A673 (cell line): ENCODE results near the gene KCTD5. TPM values are rescaled to one million over a fixed set of nuclear protein-coding genes. Genes with fewer than 3 reads are reported as not detected.

Experiments used
- BruUV-seq: library from RNA; stranded (reverse); fragments of 400-500 nt; replicated peaks from 2 replicates; lab custom pipeline; 2021; lab: Mats Ljungman, UMichigan
- CTCF ChIA-PET: fragments of 300-600 bp; sonication (Branson Sonifier 250); formaldehyde crosslinking; loops from one replicate; lab custom pipeline; 2022; ENCODE audit warnings: antibody characterized with exemption; lab: Charles Lee
- POLR2A ChIA-PET: fragments of 300-600 bp; sonication (Branson Sonifier 250); formaldehyde crosslinking; loops from one replicate; lab custom pipeline; 2022; ENCODE audit warnings: antibody characterized with exemption; ENCODE audit not compliant: low non-redundant PET; lab: Charles Lee
- DNase-seq: peaks from one replicate; pipeline ENCODE4 v3.0.0-alpha.2; 2015; ENCODE audit warnings: low spot score
- H3K27ac ChIP-seq: fragments of 200-600 bp; sonication (generic); 2 replicates; pipeline ENCODE4 v1.5.1; 2016; ENCODE audit warnings: mixed run types, low read depth, mild to moderate bottlenecking, mixed read lengths, antibody characterized with exemption, low read length; ENCODE audit not compliant: poor library complexity, severe bottlenecking
- H3K27me3 ChIP-seq: fragments of 200-600 bp; sonication (generic); replicated peaks from 2 replicates; pipeline ENCODE4 v1.6.1; 2017; ENCODE audit warnings: mixed run types, low read depth, mild to moderate bottlenecking, mixed read lengths, antibody characterized with exemption, low read length; ENCODE audit not compliant: insufficient read depth, poor library complexity
- H3K36me3 ChIP-seq: fragments of 200-600 bp; sonication (generic); 2 replicates; pipeline ENCODE4 v1.6.1; 2016; ENCODE audit warnings: mixed run types, mild to moderate bottlenecking, mixed read lengths, antibody characterized with exemption, low read length; ENCODE audit not compliant: insufficient read depth, poor library complexity, severe bottlenecking
- H3K4me1 ChIP-seq: fragments of 200-600 bp; sonication (generic); 2 replicates; pipeline ENCODE4 v1.6.1; 2017; ENCODE audit warnings: mixed run types, mild to moderate bottlenecking, mixed read lengths, antibody characterized with exemption, low read length; ENCODE audit not compliant: insufficient read depth, poor library complexity, severe bottlenecking
- H3K4me3 ChIP-seq: fragments of 200-600 bp; sonication (generic); 2 replicates; pipeline ENCODE4 v1.5.1; 2016; ENCODE audit warnings: low read depth, mixed run types, mild to moderate bottlenecking, mixed read lengths, low read length; ENCODE audit not compliant: poor library complexity, severe bottlenecking
- H3K9me3 ChIP-seq: fragments of 200-600 bp; sonication (generic); 2 replicates; pipeline ENCODE4 v1.6.1; 2016; ENCODE audit warnings: mixed run types, low read depth, mild to moderate bottlenecking, mixed read lengths, antibody characterized with exemption, low read length; ENCODE audit not compliant: poor library complexity, severe bottlenecking
- EZH2 ChIP-seq: fragments of 200-600 bp; sonication (generic); IDR thresholded peaks from 2 replicates; pipeline ENCODE4 v1.6.1; 2017; ENCODE audit warnings: borderline replicate concordance, low read depth, mild to moderate bottlenecking, mixed read lengths, antibody characterized with exemption, low read length; ENCODE audit not compliant: poor library complexity, severe bottlenecking
- intact Hi-C: fragments of 100-400 bp; cut with micrococcal nuclease; formaldehyde crosslinking; loops from one replicate; pipeline ENCODE4 v1.10.0; 2022; ENCODE audit not compliant: unreplicated experiment
- total RNA-seq: library from RNA; stranded (reverse); gene quantifications from 2 replicates; pipeline ENCODE4 v1.2.3, GENCODE V29; 2021
- TF ChIP-seq, protein P1 (sequence below): fragments of 300-800, 200-600 bp; sonication (generic); conservative IDR thresholded peaks from 2 replicates; pipeline ENCODE4 v1.5.1; 2017; ENCODE audit warnings: low read depth, mild to moderate bottlenecking, antibody characterized with exemption, low read length, moderate library complexity, mixed read lengths

The KCTD5 gene
- total RNA-seq, 1 experiment from 2014 or later = 35.6 TPM

- no TSS peak for BruUV-seq
- H3K27ac ChIP-seq = no peak overlapping the region
- intact Hi-C loops = no loop called here
- no peak for DNase-seq
- ChIA-PET CTCF (no interaction called here), POLR2A (no interaction called here)
- H3K4me3 ChIP-seq = no peak overlapping the region
- no peaks in the 10 kb centered on the region for H3K27me3 ChIP-seq
- H3K4me1 ChIP-seq = no peaks in the 10 kb centered on the region
- TF ChIP-seq, protein P1, sequence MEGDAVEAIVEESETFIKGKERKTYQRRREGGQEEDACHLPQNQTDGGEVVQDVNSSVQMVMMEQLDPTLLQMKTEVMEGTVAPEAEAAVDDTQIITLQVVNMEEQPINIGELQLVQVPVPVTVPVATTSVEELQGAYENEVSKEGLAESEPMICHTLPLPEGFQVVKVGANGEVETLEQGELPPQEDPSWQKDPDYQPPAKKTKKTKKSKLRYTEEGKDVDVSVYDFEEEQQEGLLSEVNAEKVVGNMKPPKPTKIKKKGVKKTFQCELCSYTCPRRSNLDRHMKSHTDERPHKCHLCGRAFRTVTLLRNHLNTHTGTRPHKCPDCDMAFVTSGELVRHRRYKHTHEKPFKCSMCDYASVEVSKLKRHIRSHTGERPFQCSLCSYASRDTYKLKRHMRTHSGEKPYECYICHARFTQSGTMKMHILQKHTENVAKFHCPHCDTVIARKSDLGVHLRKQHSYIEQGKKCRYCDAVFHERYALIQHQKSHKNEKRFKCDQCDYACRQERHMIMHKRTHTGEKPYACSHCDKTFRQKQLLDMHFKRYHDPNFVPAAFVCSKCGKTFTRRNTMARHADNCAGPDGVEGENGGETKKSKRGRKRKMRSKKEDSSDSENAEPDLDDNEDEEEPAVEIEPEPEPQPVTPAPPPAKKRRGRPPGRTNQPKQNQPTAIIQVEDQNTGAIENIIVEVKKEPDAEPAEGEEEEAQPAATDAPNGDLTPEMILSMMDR = no peak
- no peak for TF ChIP-seq EZH2
- peaks cover 5% of the 10 kb centered on the region for H3K36me3 ChIP-seq
- H3K9me3 ChIP-seq = no peaks in the 10 kb centered on the region
Measured at GRCh38 chr16:2698103-2698870, 16.0 kb downstream of the KCTD5 start.

DNA sequence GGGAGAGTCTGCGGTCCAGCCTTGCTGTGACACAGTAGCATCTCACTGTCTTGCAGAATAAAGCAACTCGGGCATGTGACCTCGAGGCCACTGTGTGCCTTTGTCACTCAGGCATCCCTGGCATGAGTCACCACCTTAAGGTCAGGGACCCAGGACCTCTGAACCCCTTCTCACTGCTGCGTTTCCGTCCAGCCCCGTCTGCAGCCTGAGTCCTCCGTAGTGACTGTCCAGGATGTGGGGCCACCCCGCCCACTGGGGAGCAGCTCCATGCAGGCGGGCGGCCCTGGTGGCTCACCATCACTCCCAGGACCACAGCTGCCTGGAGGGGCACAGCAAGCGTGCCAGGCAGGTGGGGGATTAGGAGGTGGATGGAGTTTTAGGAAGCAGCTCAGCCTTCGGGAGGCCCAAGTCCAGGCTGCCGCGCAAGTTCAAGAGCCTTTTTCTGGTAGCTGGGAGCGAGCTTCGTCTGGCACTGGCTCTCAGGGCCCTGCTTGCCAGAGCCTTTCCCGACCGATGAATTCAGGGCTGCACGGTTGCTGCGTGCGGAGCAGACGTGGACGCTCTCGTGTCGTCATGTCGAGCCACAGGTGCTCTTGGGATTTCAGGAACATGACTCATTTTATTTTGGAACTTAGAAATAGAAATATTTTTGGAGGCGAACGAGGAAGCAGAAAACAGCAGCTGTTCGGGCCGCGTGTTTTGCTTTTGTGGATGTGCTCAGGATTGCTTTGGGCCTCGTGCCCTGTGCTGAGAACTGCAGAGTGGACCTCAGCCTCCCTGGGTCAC lies 16.8 kb downstream of the KCTD5 start:
- CTCF ChIA-PET = no interaction called here

GRCh38 chr16:2699791-2700600 lies 17.7 kb downstream of the KCTD5 start:
- intact Hi-C loops = no loop called here
- POLR2A ChIA-PET = no interaction called here
- no peaks in the 10 kb centered on the region for H3K9me3 ChIP-seq
- H3K4me1 ChIP-seq = no peaks in the 10 kb centered on the region
- CTCF ChIA-PET = no interaction called here
- no peaks in the 10 kb centered on the region for H3K27me3 ChIP-seq
- no TSS peak for BruUV-seq
- no peak overlapping the region for H3K27ac ChIP-seq
- no peak overlapping the region for H3K4me3 ChIP-seq
- DNase-seq = no peak
- TF ChIP-seq, protein P1 = no peak
- TF ChIP-seq EZH2 = no peak
- peaks cover 5% of the 10 kb centered on the region for H3K36me3 ChIP-seq

More for the DNA sequence above, 16.8 kb downstream of the KCTD5 start:
- no peak overlapping the region for H3K27ac ChIP-seq
- H3K9me3 ChIP-seq = no peaks in the 10 kb centered on the region
- H3K4me1 ChIP-seq = no peaks in the 10 kb centered on the region
- H3K27me3 ChIP-seq = no peaks in the 10 kb centered on the region
- no peak overlapping the region for H3K4me3 ChIP-seq
- no TSS peak for BruUV-seq
- peaks cover 5% of the 10 kb centered on the region for H3K36me3 ChIP-seq
- no peak for DNase-seq
- POLR2A ChIA-PET = no interaction called here
- TF ChIP-seq, protein P1 = no peak
- no peak for TF ChIP-seq EZH2
- intact Hi-C loops = no loop called here
